ENCODE measurements around the gene TTC16. TPM values are rescaled to one million over a fixed set of nuclear protein-coding genes. Genes with fewer than 3 reads are reported as not detected.

TTC16 gene
- total RNA-seq, 4 donors from 2014 or later = under 0.01 to 0.17 (median 0.11) TPM; not detected in 1

DNA sequence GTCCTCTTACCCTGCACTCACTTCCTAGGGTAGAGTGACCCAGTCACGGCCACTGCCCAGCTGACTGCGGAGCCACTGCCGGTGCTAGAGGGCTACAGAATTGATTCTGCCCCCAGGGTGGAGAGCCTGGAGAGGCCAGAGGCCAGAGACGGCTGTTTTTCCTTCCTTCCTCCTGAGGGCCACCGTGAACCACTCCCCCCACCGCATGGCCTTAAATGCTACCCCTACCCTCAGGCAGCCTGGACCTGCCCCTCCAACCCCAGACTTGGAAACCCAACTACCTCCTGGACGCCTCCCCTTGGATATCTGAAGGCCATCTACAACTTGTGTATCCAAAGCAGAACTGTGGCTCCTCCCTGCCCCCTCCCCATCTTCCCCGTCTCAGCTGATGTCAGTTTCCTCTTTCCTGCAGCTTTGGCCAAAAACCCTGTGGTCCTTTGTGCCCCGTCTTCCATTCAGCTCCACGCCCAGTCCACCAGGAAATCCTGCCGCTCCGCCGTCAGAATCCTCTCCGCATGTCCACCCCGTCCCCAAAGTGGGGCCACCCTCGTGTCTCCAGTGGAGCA lies 46.3 kb downstream of the TTC16 start:
- no peak for DNase-seq (ENCODE audit: extremely low spot score)
- 34% methylated on average over 16 of the region's 16 CpGs for WGBS
- H3K9me3 ChIP-seq = no peaks in the 10 kb centered on the region
- TF ChIP-seq EP300 (IDR thresholded peaks at IDR 0.05) = no peak
- peak in 1 of 2 donors; percentile 5 for TF ChIP-seq POLR2AphosphoS5 (IDR thresholded peaks at IDR 0.05)
- H3K27me3 ChIP-seq = peaks cover 0 to 63% (median 0%) of the 10 kb centered on the region in 4 donors
- H3K36me3 ChIP-seq = peaks cover 0 to 33% (median 0%) of the 10 kb centered on the region in 4 donors
- H3K4me1 ChIP-seq = peaks cover 22 to 42% (median 31%) of the 10 kb centered on the region in 4 donors
- intact Hi-C loops (cut with DNase I) = no loop called here
- peak overlapping the region; percentile 28 to 67 (median 60) for H3K27ac ChIP-seq (replicated peaks in 1 of 4)
- H3K4me3 ChIP-seq = peak overlapping the region; percentile 9 to 28 (median 16)

DNA sequence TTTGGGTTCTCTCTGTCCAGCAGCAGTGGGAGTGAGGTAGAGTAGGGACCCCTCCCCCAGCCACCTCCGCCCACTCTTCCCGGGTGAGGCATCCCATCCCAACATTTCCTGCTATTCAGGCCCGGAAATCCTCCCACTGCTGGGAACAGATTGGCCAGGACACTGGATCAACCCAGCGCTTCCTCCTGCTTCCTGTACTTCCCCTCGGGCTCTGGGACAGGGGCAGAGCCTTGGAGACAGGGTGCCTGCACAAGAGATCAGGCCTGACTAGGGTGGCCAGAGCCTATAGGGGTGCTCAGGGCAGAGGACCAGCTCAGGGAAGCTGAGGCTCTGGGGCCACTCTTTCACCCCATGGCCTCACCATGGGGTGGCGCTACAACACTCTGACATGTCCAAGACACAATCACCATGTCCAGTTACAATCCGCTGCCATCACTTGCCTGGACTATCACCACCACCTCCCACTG lies 48.1 kb downstream of the TTC16 start:
- TF ChIP-seq EP300 (IDR thresholded peaks at IDR 0.05) (peak; percentile 67), POLR2AphosphoS5 (IDR thresholded peaks at IDR 0.05) (peak; percentile 36 to 63), POLR2A (IDR thresholded peaks at IDR 0.05; ENCODE audit: low read depth) (no peak)
- TF ChIP-seq, protein P1, sequence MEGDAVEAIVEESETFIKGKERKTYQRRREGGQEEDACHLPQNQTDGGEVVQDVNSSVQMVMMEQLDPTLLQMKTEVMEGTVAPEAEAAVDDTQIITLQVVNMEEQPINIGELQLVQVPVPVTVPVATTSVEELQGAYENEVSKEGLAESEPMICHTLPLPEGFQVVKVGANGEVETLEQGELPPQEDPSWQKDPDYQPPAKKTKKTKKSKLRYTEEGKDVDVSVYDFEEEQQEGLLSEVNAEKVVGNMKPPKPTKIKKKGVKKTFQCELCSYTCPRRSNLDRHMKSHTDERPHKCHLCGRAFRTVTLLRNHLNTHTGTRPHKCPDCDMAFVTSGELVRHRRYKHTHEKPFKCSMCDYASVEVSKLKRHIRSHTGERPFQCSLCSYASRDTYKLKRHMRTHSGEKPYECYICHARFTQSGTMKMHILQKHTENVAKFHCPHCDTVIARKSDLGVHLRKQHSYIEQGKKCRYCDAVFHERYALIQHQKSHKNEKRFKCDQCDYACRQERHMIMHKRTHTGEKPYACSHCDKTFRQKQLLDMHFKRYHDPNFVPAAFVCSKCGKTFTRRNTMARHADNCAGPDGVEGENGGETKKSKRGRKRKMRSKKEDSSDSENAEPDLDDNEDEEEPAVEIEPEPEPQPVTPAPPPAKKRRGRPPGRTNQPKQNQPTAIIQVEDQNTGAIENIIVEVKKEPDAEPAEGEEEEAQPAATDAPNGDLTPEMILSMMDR (IDR thresholded peaks at IDR 0.05) = peak in 2 of 3 experiments; percentile 28 to 37
- peaks cover 0 to 59% (median 0%) of the 10 kb centered on the region in 4 donors for H3K27me3 ChIP-seq
- 50% methylated on average over 7 of the region's 7 CpGs for WGBS
- no peaks in the 10 kb centered on the region for H3K9me3 ChIP-seq
- no peak overlapping the region for H3K4me3 ChIP-seq
- H3K4me1 ChIP-seq = peaks cover 32 to 50% (median 42%) of the 10 kb centered on the region in 4 donors
- H3K27ac ChIP-seq (replicated peaks in 1 of 4) = peak overlapping the region in 3 of 4 donors; percentile 58 to 71 (median 63)
- intact Hi-C loops (cut with DNase I) = no loop called here
- no peak for DNase-seq (ENCODE audit: extremely low spot score)
- H3K36me3 ChIP-seq = peaks cover 0 to 25% (median 0%) of the 10 kb centered on the region in 4 donors

DNA sequence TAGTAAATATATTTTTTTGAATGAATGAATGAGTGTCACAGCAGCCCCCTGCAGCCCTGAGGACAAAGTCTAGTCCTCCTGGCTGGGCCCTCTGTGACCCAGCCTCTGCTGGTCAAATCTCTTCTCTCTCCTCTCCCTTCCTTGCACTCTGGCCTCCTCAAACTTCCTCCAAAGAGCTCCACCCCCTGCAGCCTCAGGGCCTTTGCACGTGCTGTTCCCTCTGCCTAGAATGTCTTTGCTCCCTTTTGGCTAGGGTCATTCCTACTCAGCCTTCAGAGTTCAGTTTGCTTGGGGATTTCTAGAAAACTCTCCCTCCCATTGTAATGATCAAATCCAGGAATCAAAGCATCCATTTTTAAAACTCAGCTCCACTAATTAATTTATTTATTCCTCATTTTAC lies 49.5 kb downstream of the TTC16 start:
- Histone ChIP-seq H3K4me3 (no peak overlapping the region), H3K27ac (replicated peaks in 1 of 4) (peak overlapping the region in 1 of 4 donors; percentile 71), H3K9me3 (no peaks in the 10 kb centered on the region), H3K4me1 (peaks cover 33 to 58% (median 43%) of the 10 kb centered on the region in 4 donors), H3K27me3 (peaks cover 0 to 49% (median 0%) of the 10 kb centered on the region in 4 donors), H3K36me3 (peaks cover 0 to 20% (median 0%) of the 10 kb centered on the region in 4 donors)
- TF ChIP-seq EP300 (IDR thresholded peaks at IDR 0.05) (no peak), POLR2A (IDR thresholded peaks at IDR 0.05; ENCODE audit: low read depth) (no peak), POLR2AphosphoS5 (IDR thresholded peaks at IDR 0.05) (no peak)
- TF ChIP-seq, protein P1 (IDR thresholded peaks at IDR 0.05) = no peak
- intact Hi-C loops (cut with DNase I) = no loop called here
- WGBS = 89% methylated on average over 1 of the region's 1 CpG
- no peak for DNase-seq (ENCODE audit: extremely low spot score)

DNA sequence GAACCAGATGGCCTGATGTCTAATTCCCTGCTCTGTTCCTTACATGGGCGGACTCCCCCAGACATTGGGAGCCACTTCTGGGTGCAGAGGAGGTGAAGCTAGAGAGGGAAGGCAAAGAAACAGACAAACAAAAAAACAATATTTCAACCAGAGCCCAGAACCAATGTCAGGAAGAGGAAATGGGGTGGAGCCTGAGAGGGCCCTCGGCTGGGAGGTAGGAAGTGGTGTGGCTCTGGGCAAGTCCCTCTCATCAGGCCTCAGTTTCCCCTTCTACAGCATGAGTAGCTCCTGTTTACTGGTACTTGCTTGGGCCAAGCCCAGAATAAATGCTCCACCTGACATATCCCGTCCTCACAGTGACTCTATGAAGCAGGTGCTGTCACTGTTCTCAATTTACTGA lies 51.5 kb downstream of the TTC16 start:
- peak overlapping the region; percentile 48 to 75 (median 70) for H3K27ac ChIP-seq (replicated peaks in 1 of 4)
- 73% methylated on average over 3 of the region's 3 CpGs for WGBS
- peaks cover 0 to 29% (median 0%) of the 10 kb centered on the region in 4 donors for H3K27me3 ChIP-seq
- DNase-seq (ENCODE audit: extremely low spot score) = no peak
- intact Hi-C loops (cut with DNase I) = no loop called here
- H3K4me1 ChIP-seq = peaks cover 36 to 61% (median 46%) of the 10 kb centered on the region in 4 donors
- no peak for TF ChIP-seq POLR2AphosphoS5 (IDR thresholded peaks at IDR 0.05)
- no peak for TF ChIP-seq POLR2A (IDR thresholded peaks at IDR 0.05; ENCODE audit: low read depth)
- no peak for TF ChIP-seq EP300 (IDR thresholded peaks at IDR 0.05)
- TF ChIP-seq, protein P1 (IDR thresholded peaks at IDR 0.05) = no peak
- peaks cover 0 to 11% (median 0%) of the 10 kb centered on the region in 4 donors for H3K36me3 ChIP-seq
- H3K9me3 ChIP-seq = no peaks in the 10 kb centered on the region
- H3K4me3 ChIP-seq = peak overlapping the region in 1 of 4 donors; percentile 41

DNA sequence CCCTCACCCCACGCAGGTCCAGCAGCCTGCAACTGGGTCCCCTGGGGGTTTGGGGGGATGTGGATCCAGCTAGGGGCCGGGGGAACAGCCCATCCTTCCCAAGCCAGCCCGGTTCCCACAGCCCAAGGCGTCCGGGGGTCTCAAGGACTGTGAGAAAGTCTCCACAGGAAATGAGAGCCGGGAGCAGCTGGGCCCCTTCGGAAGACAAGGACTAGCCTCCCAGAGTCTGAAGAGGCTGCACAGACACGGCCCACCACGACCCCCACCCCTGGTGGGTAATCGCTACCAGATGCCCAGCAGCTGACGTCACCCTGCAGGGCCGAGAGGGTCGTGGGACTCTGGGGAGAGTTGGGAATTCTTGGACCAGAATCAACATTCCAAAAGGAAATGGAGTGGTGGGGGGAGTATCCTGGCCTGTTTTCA lies 52.0 kb downstream of the TTC16 start:
- 52% methylated on average over 11 of the region's 13 CpGs for WGBS
- Histone ChIP-seq H3K36me3 (peaks cover 0 to 11% (median 0%) of the 10 kb centered on the region in 4 donors), H3K4me3 (peak overlapping the region in 3 of 4 donors; percentile 5 to 41 (median 20)), H3K27me3 (peaks cover 0 to 28% (median 0%) of the 10 kb centered on the region in 4 donors), H3K9me3 (no peaks in the 10 kb centered on the region), H3K4me1 (peaks cover 36 to 57% (median 45%) of the 10 kb centered on the region in 4 donors), H3K27ac (replicated peaks in 1 of 4) (peak overlapping the region; percentile 48 to 75 (median 70))
- no peak for DNase-seq (ENCODE audit: extremely low spot score)
- intact Hi-C loops (cut with DNase I) = no loop called here
- TF ChIP-seq, protein P1 (IDR thresholded peaks at IDR 0.05) = no peak
- TF ChIP-seq POLR2AphosphoS5 (IDR thresholded peaks at IDR 0.05) (no peak), POLR2A (IDR thresholded peaks at IDR 0.05; ENCODE audit: low read depth) (no peak), EP300 (IDR thresholded peaks at IDR 0.05) (no peak)
